ENCODE results near the gene CADM1. TPM values are rescaled to one million over a fixed set of nuclear protein-coding genes. Genes with fewer than 3 reads are reported as not detected.

The CADM1 gene
- total RNA-seq, 1 experiment from 2014 or later: 46.9 TPM

GRCh38 chr11:115124786-115125185 lies 379.4 kb downstream of the CADM1 start:
- no peak for DNase-seq (ENCODE audit: low spot score)

- DNase-seq (ENCODE audit: low spot score): no peak
These were observed 380.6 kb downstream of the CADM1 start for GRCh38 chr11:115123641-115124040.

- DNase-seq (ENCODE audit: low spot score): no peak
These were observed 381.9 kb downstream of the CADM1 start for GRCh38 chr11:115122274-115122673.
